Hippocampal formation (tissue), 2 donors: Measurements from ENCODE around the gene DUSP21.
"Not testable (repeated sequence)": the region's sequence is repeated elsewhere in the genome, so short reads cannot be mapped to it uniquely, and the experiment has no call there.

Source experiments
- DNase-seq, 2 donors: peaks; one replicate each; lab custom pipeline; 2025; lab: John Stamatoyannopoulos, UW

Gene DUSP21

DNA sequence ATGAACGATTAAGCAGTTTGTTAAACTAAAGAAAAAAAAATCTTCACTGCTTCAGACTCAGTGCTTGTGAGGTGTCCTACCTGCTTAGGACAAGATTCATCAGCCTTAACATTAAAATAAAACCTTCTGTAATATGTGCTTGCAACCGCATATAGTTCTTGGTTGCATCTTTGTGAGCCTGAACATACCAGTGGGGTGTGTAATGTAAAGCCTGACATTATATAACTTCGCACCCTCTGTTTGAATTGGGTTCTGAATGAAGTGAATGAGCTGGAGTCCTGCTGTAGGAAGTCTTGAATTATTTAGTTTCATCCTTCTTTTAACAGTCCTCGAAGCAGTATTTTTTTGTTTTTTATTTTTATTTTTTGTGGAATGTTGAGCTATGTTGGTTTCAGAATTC lies 32.3 kb downstream of the DUSP21 start:
- DNase-seq, result peak in 1 of 2 donors; percentile 15

DNA sequence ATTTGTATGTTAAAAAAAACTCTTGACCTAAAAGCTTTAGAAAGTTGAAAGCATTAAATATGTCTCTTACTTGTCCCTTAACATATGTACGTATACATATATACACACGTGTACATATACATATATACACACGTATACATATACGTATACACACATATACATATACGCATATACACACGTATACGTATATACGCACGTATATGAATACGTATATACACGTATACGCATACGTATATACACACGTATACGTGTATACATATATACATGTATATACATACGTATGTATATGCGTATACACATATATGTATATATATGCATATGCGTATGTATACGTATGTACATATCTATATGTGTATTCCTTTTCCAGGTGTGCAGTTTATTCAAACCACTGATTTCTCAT lies 32.9 kb downstream of the DUSP21 start:
- no peak for DNase-seq

DNA sequence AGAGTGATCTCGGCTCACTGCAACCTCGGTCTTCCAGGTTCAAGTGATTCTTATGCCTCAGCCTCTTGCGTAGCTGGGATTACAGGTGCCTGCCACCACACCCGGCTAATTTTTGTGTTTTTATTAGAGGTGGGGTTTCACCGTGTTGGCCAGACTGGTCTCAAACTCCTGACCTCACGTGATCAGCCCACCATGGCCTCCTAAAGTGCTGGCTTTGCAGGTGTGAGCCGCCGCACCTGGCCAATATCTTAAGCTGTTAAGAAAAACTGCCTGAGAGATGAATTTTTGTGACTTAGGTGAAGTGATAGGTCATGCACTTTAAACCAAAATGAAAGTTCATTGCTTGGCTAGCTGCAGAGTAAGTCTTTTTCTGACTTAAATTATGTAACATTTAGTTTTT lies 35.0 kb downstream of the DUSP21 start:
- DNase-seq, result no peak

DNA sequence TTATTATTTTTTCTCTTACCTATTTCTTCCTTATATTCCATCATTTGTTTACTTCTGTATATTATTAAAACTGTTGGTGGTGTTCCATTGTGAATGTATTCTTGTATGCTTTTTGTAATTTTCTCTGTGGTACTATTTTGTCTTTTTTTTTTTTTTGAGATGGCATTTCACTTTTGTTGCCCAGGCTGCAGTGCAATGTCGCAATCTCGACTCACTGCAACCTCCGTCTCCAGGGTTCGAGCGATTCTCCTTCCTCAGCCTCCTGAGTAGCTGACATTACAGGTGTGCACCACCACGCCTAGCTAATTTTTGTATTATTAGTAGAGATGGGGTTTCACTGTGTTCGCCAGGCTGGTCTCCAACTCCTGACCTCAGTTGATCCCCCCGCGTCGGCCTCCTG lies 37.7 kb downstream of the DUSP21 start:
- DNase-seq, result no peak

DNA sequence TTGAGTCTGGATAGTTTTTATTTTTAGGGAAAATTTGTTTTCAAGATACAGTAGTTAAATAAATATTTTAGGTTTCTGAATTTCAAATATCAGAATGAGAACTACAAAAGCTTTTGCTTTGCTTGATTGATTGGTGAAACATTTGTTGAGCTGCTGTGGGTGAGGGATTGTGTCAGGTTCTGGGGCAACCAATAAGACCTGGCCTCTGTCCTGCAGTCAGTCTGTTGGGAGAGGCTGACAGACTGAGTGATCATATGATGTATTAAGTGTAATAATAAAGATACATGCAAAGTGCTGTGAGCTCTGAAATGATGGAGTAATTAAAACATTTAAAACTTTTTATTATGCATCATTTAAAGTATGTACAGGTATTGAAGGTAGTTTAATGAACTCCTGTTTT lies 38.8 kb downstream of the DUSP21 start:
- DNase-seq, result no peak

DNA sequence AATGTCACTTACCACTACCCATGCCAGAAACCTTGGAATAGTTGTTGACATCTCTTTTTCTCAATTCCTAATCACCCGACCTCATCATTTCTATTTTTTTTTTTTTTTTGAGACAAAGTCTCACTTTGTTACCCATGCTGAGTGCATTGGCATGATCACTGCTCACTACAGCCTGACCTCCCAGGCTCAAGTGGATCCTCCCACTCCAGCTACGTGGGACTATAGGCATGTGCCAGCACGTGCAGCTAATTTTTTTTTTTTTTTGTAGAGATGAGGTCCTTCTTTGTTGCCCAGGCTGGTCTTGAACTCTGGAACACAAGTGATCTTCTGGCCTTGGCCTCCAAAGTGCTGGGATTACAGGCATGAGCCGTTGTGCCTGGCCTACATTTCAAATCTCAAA lies 41.1 kb downstream of the DUSP21 start:
- no peak for DNase-seq

DNA sequence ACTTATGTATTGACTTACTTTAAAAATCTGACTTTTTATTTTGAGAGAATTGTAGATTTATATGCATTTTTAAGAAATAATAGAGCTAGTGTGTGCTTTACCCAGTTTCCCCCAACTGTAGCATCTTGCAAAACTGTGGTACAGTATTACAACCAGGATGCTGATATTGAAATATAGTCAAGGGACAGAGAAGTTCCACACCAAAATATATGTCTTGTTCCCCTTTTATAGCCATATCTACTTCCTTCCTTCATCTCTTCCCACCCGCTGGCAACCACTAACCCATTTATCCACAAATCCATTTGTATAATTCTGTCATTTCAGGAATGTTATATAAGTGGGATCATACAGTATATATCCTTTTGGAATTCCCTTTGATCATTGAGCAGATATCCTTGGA lies 46.0 kb downstream of the DUSP21 start:
- no peak for DNase-seq

DNA sequence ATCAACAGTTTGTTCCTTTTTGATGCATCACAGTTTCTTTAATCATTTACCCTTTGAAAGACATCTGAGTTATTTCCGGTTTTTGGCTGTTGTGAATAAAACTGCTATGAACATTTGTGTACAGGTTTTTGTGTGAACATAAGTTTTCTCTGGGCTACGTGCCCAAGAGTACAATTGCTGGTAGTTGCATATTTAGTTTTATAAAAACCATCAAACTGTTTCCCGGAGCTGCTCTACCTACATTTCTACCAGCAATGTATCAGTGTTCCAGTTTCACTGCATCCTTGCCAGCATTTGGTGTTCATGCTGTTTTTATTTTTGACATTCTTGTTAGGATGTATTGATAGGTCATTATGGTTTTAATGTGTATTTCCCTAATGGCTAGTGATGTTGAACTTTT lies 46.4 kb downstream of the DUSP21 start:
- no peak for DNase-seq

DNA sequence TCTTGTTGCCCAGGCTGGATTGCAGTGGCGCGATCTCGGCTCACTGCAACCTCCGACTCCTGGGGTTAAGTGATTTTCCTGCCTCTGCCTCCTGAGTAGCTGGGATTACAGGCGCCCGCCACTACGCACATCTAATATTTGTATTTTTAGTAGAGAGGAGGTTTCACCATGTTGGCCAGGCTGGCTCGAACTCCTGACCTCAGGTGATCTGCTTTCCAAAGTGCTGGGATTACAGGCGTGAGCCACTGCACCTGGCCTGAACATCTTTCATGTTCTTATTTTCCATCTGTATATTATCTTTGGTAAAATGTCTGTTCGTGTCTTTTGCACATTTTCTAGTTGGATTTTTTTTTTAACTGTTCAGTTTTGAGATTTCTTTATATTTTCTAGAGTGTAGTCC lies 46.9 kb downstream of the DUSP21 start:
- not testable (repeated sequence) for DNase-seq

DNA sequence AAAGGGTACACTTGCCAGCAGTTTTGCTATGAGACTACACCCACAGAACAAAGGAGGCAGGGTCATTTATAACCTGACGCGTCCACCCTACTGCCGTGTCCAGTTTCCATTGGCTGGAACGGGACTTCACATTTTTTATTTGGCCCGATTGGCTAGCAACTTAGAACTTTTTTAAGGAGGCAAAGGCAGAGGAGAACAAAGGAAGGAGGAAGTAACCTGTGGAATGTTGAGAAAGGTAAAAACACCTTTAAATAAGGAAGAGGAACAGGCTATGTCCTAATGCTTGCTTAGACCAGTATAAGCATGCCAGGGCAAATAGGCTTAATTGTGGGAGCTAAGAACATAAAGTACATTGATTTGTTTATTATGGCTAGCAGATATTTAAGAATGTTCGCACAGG lies 47.8 kb downstream of the DUSP21 start:
- DNase-seq, result no peak
